ENCODE measurements around the gene CHD5. TPM values are rescaled to one million over a fixed set of nuclear protein-coding genes. Genes with fewer than 3 reads are reported as not detected.

CHD5 gene
- total and polyA plus RNA-seq, 2 of the 4 experiments (the other 2 are of a cell fraction): under 0.01 to 0.09 TPM

- Histone ChIP-seq H2BK5ac (ENCODE audit: low read depth, low read length, poor library complexity, severe bottlenecking) (no peak overlapping the region), H3K4me3 (ENCODE audit: insufficient read depth, low read depth, low read length) (0 out of 2 replicates have a peak overlapping the region, but pooled peaks have one; percentile 10), H2BK20ac (ENCODE audit: low read depth, low read length) (no peak overlapping the region), H4K20me1 (ENCODE audit: insufficient read depth, low read length) (peaks cover 21% of the 10 kb centered on the region), H4K91ac (ENCODE audit: insufficient read depth, low read depth, low read length) (no peak overlapping the region), H3K27me3 (ENCODE audit: control insufficient read depth, insufficient read depth, low read length) (peaks cover 51% of the 10 kb centered on the region), H2AK5ac (ENCODE audit: low read depth, low read length) (no peak overlapping the region), H3K56ac (ENCODE audit: extremely low read depth, insufficient read depth, low read length) (no peak overlapping the region), H2AFZ (replicated peaks; ENCODE audit: low read length, poor library complexity) (peak overlapping the region; percentile 30), H3K9me3 (ENCODE audit: control insufficient read depth, insufficient read depth, low read length) (no peaks in the 10 kb centered on the region; the same call in 1 of the 2 replicates), H4K8ac (ENCODE audit: low read depth in 2 of 2, low read length in 2 of 2) (no peak overlapping the region), H3K14ac (replicated peaks; ENCODE audit: low read depth, low read length) (no peak overlapping the region), H3K18ac (ENCODE audit: low read depth, low read length) (no peak overlapping the region), H3K79me1 (ENCODE audit: low read depth in 1 of 2, low read length in 2 of 2) (peaks cover 10% of the 10 kb centered on the region in 2 experiments), H4K5ac (ENCODE audit: low read depth, low read length) (no peak overlapping the region), H3K27ac (ENCODE audit: insufficient read depth, low read length) (no peak overlapping the region), H2AK9ac (replicated peaks; ENCODE audit: low read depth, low read length, poor library complexity) (no peak overlapping the region), H3K9me1 (ENCODE audit: insufficient read depth, low read length) (peaks cover 9% of the 10 kb centered on the region), H3K4ac (ENCODE audit: low read depth, low read length) (no peak overlapping the region), H2BK15ac (ENCODE audit: low read depth, low read length) (no peak overlapping the region), H3K9ac (ENCODE audit: low read depth, low read length) (no peak overlapping the region), H3K4me1 (ENCODE audit: control insufficient read depth, insufficient read depth, low read length) (peaks cover 10% of the 10 kb centered on the region; the same call in 1 of the 2 replicates), H2BK120ac (ENCODE audit: low read depth, low read length) (no peak overlapping the region), H3K36me3 (ENCODE audit: control insufficient read depth, insufficient read depth, low read length) (peaks cover 5% of the 10 kb centered on the region), H3K4me2 (ENCODE audit: low read depth, low read length) (peak overlapping the region; percentile 34; the same call in 1 of the 2 replicates), H3K23ac (ENCODE audit: low read depth, low read length) (no peak overlapping the region)
- in situ Hi-C loops (cut with MboI; ENCODE audit: low sequenced_read_pairs): no loop called here
- no TSS peak for BruUV-seq (replicated peaks)
- no peak for TF ChIP-seq MAFK (IDR thresholded peaks at IDR 0.05; ENCODE audit: low read depth, low read length)
- TF ChIP-seq CEBPB (IDR thresholded peaks at IDR 0.05; ENCODE audit: low read depth, low read length): no peak
- TF ChIP-seq FOS (IDR thresholded peaks at IDR 0.05; ENCODE audit: low read depth, low read length): no peak
- TF ChIP-seq RAD21 (IDR thresholded peaks at IDR 0.05; ENCODE audit: low read length): no peak
- 2% methylated on average over 28 of the region's 92 CpGs; no CpG with 5 or more reads in 1 of the 2 experiments for WGBS, 2 experiments (ENCODE audit: extremely low coverage in 2 of 2, insufficient read length in 1 of 2)
- ChIA-PET CTCF (no interaction called here), POLR2A (ENCODE audit: unreplicated experiment) (no interaction called here)
- dilution Hi-C loops (cut with HindIII; ENCODE audit: low sequenced_read_pairs, unreplicated experiment): no loop called here
- no peak for DNase-seq
- intact Hi-C loops (cut with micrococcal nuclease): no loop called here
- peak; percentile 19 for ATAC-seq (ENCODE audit: low read depth)
These were observed 451 bp downstream of the CHD5 start for GRCh38 chr1:6179564-6180175.

Measured in IMR-90 (cell line).